Stimulated activated CD8-positive, alpha-beta memory T cell treated with anti-CD3 and anti-CD28 coated beads, Interleukin-4, amount 100 ng/mL, for 24 hours (primary cell): ENCODE data around the gene SHC1.
A peak's percentile ranks its signal among the peaks of the same experiment; 100 is the strongest.

Experiments used
- DNase-seq: peaks from one replicate; pipeline ENCODE4 v3.0.0-alpha.2; 2020; ENCODE audit warnings: low read depth

Gene SHC1

DNA sequence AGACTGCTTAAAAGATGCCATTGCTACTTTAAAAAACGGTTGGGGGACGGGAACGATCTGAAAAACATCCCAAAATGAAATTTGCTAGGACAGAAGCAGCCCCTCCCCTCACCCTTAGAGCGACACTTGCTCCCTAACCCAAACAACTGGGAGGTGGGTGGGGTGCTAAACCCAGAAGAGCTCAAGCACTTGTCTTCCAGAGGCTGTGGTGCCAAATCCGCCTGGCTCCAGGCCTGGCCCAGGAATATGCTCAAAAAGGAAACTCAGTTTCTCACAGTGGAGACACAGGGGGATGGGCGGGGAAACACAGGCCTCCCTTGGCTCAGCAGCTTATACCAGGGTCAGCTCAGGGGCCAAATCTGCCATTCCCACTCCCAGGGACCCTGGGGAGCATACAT is 14.0 kb downstream of the SHC1 start:
- DNase-seq = no peak

DNA sequence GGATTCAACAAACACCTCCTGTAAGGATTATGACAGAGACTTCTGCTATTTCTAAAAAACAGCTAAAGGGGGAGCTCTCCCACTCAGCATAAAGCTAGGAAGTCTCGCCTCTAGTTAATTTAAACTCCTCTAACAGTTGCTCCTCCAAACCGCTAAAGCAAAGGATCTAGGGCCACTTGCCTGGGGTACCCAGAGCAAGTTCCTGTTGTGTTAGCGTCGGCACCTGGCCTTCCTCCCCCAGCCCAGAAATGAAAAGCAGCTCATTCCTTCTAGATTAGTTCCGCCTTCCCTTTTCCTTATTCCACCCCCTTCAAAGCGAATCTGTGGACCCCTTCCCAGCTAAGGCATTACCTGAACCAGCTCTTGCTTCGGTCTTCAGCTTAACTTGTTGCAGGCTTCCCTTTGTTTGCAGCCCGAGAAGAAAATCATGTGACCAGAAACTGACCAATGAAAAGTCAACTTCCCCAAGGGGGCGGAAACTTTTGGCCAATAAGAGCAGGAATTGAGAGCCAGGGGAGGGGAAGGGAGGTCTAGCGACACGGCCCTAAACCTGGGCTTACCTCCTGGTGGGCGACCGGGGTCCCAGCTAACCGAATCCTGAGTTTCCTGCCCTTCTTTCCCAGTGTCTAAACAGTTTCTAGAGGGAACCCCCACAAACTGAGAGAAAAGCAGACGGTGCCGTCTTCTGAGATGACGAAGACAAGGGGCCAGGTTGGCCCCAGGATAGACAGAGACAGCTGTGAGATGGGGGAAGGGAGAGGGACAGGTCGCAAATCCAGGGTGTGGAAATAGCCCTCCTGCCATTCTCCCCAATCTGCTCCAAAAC is 14.6 kb downstream of the SHC1 start, which contains the start of gene PBXIP1:
PBXIP1 (minus strand) TSS at position 382 of the 826 bp plus-strand sequence. CDS start 2,378 bp downstream, outside the sequence.
- DNase-seq = peak; percentile 47

DNA sequence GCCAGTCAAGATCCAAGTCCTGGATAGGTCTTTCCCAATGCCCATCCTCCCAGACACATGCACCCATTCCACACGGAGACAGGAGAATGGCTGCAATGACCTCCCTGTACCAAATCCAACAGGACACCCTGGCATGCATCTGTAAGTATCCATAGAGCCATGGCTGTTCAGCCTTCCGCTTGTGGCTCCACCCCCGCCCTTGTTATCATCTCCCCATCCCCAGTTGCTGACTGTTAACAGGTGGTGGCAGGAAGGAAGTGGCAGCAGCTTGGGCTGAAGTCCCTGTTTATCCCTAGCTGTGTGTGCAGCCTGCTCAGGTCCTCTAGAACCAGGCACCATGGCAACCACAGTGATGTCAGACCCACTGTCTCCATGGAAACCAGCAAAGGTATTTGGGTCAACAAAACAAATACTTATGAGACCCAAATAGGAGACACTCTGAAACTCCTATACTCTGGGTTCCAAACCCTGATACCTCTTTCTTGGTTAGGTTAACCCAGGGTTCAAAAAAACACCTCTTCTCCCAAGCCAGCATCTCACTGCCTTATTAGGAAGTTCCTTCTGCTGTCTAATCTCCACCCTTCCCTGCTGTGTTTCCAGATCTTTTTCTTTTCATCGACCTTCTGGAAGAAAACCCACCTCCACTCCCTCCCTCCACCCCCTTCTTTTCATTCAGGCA is 15.4 kb downstream of the SHC1 start:
- peak; percentile 51 for DNase-seq

DNA sequence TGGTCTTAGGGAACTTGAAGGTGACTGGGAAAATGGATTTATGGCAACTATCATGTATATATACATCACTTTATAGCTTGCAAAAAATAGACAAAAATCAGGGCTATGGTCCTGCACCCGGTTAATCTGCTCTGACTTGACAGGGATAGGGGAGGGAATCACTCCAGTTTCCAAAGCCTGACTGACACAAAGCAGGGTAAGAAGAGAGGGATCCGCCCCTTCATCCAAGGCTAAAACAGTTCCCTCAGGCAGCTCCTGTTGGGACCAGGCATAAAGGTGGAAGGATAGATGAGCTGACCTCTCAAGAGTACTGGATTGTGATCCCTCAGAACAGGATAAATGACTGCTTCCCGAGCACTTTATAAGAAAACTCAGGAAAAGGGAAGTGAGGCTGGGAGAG is 16.0 kb downstream of the SHC1 start:
- DNase-seq = no peak

DNA sequence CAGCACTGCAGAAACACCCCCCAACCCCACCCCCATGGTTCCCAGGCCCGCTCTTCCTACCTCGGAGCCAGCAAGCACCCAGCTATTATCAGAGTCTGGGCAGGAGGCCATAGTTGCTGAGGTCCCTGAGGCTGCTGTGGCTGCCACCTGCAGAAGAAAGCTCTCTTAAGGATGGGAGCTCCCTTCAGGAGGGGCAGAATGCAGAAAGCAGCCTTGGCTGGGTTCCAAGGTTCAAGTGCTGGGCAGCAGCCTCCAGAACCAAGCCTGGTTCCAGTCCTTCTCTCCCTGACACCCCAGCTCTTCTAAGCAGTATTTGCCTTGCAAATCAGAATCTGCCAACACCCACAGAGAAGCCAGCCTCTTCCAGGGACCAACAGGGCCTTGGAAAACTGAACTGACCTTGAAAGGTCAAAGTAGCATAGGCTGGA is 16.9 kb downstream of the SHC1 start:
- no peak for DNase-seq

DNA sequence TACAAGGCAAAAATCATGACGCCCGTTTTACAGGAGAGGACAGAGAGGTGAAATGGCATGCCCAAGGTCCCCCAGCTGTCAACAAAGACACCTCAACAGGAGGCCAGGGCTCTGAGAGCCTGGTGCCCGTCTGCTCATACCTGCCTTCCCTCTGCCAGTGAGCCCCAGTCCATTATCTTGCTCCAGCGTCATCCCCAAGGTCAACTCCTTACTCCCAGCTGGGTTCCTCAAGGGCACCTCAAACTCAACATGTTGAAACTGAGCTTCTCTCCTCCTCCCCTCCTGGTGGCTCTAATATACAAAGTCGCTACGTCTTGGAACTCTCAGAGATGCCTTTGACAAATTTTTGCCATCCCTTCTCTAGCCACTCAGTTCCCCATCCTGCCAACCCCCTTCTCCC is 17.9 kb downstream of the SHC1 start:
- no peak for DNase-seq

DNA sequence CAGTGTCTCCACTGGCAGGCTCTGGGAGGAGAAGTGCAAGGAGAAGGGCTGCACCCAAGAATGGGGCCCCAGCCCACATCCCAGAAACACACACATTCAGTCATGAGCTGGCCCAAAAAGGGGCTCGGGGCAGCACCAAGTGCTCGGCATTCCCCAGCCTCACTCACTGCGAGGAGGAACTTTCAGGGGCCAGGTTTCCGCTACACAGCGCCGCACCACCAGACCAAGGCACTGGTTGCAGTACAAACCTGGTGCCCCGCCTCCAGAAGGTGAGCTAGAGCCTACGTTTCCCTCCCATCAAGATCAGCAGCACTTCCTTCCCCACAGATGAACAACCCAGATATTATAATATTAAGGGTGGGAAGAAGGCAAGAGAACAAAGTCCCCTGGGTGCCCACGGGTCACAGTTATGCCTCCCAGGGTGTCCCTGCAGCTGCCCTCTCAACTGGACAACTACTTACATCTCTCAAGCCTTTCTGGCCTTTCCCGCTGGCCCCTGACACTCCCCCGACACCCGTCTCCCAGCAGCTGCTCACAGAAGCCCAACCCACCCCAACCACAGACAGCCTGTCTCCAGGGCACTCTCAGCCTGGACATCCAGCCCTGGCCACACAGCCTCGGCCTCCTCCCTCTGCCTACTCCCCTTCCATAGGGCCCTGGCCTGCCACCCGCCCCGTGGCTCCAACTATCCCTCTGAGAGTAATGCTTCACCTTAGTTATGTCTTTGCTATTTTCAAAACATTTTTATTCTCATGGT is 18.5 kb downstream of the SHC1 start:
- DNase-seq = no peak

DNA sequence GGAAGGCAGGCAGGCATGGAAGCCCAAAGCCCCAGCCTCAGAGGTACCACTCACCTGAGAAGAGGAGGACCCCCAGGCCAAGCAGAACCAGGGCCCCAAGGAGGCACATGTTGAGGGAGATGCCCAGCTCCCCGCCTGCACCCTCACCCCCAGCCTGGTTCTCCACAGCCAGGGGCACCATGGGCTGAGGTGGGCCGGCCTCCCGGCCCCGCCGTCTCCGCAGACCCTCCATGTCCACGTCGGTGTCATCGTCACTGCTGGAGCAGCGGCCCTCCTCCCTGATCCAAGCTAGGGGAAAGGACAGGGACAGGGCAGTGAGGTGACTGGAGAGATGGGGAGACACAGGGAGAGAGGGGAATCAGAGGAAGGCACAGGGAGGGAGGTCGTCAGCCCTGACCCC is 22.5 kb downstream of the SHC1 start:
- DNase-seq = no peak

DNA sequence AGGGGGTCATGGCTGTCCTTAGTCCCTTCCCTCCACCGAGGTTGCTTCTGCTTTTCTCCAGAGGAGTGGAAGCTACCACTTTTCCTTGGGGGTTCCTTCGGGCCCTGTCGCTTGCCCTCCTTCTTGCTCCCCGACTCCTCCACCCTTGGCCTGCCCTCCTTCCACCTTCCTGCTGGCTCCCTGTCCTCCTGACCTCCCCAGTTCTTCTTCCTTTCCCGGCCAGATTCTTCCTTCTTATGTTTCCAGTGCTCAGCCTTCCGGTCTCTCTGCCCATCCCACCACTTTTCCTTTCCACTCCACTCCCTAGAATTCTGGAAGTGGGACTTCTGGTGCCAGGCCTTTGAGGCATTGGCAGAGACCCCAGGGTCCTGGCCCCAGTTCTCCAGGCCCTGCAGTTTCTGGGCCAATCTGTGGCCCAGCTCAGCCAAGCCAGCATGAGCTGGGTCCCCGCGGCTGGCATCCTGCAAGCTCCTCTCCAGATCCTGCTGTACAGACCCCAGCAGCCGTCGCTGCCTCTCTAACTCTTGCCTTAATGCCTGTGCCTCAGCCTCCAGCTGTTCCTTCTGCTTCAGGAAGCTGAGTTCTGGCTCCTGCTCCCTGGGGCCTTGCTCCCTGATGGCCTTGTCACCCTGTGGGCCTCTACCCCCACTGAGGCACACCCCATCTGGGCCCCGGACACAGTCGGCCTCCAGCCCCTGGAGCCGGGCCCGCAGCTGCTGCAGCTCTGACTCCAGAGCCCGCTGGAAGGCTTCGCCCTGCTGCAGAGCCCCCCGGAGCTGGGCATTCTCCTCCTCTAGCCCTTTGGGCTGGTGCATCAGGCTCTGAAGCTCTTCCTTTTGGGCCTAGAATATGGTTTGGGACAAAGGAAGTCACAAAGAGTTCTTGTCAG is 24.3 kb downstream of the SHC1 start:
- no peak for DNase-seq

DNA sequence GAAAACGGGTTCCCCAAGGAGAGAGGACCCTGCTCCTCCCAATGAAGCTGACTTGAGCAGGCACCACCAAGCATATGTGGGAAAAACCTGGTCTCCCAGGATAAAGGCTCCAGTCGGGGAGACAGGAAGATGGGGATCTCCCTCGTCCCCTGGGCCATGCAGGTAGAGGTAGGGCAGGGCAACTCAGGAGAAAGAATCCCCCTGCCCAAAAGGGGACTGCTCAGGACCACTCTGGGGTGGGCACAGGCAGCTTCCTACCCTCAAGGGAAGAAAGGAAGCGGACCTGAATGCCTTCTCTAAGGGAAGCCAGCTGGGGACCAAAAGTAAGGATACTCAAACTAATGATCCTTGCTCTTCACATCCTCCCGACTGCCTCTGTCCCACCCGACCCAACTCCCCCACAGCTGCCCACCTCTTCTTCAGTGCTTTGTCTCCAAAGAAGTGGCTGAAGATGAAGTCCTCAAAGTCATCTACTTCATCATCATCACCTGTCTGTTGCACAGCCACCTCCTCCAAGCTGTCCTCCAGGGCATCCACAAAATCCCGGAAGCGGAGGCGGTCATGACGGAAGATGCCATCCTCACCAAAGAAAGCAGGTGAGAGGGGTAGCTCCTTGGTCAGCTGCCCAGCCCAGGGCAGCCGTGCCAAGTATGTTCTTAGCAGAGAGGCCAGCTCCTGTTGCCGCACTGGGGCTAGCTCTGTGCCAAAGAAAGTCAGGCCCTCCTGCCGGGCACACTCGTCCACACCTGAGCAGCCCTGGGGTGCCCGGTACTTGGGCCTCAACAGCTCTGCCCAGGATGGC is 25.2 kb downstream of the SHC1 start:
- no peak for DNase-seq

DNA sequence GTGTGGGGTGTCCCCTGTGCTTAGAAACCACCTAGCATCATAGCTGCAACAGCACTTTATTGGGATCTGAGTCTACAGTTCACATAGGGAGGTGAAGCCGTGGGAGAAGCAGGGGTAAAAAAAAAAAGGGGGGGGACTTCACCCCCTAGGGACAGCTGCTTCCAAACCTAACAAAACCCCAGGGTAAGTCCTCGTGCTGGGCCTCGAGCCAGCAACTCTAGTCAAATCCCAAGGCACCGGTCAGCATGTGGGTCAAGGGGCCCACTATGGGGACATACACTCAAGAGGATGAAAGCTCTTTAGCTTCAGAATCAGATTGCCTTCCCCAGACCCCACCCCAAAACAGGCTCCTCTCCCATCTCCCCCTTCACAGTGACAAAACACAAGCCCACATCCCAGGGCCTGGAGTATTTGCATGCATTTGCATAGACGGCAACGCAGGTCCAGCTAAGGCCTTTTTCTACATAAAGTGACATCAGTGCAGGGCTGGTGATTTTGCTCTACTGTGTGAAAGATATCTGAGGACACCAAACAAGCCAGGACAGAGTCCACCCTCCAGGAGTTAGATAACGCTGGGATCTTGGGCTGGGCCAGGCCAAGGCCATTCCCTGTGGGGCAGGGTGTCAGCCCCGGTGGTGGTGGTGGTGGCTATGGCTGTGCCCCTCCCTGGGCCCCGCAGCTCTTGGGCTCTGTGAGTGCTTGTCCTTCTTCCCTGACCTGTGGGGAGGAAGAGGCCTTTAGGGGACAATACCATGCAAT is 26.0 kb downstream of the SHC1 start:
- DNase-seq = no peak

DNA sequence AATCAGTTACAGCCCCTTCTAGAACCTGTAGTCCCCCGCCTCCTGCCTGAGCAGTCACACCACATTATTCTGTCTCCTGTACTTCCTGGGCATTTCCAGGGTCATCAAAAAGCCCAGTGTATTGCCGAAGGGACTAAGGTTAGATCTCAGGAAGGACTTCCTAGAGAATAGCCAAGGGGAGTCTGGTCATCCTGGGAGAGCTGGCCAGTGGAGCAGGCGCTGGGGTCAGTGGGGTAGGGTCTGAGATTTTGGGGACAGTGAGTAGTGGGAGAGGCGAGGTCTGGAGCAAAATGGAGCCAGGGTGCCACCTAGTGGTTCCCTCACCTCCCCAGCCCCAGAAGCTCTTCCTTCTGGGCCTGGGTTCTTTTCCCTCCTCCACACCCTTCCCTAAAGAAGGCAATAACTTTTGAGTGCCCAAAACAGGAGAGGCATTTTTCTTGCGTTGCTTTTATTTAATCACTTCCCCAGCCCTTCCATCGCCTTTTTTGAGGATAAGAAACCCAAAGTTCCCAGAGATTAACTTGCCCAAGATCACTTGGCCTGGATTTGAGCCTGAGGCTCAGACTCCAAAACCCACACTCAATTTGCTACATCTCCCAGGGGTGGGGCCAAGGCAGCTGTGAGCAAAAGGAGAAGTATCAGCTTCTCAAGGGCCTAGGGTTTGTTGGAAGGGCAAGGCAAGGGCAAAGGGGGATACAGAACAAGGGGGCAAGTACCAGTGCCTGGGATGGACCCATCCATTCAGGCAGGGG is 26.7 kb downstream of the SHC1 start:
- DNase-seq = no peak

DNA sequence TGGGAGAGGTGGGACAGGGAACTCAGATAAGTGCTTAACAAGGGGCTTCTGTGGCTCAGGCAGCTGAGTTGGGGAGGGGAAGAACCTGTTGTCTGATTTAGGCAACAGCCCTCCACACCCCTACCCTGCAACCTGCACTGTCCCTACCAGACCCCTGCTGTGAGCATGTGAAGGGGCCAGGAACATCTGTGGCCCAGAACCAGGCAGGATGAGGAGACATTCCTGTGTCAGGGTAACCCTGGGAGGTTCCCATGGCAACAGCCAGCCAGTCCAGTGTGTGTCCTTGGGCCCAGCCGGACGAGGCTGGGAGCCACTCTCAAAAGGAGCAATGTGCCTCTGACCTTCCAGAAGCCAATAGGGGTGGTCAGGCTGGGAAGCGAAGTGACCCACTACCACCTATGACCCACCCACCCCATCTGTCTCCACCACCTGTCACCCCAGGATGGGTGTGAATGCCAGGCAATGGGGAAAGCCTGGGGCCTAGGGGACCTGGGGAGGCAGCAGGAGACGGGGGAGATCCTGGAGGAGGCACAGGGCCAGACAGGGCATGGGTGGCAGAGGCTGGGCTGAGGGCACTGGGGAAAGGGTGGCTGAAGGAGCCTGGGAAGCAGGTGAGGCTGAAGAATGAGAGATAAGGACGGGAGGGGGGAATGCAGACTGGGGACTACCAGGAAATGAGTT is 29.1 kb downstream of the SHC1 start:
- DNase-seq = no peak

DNA sequence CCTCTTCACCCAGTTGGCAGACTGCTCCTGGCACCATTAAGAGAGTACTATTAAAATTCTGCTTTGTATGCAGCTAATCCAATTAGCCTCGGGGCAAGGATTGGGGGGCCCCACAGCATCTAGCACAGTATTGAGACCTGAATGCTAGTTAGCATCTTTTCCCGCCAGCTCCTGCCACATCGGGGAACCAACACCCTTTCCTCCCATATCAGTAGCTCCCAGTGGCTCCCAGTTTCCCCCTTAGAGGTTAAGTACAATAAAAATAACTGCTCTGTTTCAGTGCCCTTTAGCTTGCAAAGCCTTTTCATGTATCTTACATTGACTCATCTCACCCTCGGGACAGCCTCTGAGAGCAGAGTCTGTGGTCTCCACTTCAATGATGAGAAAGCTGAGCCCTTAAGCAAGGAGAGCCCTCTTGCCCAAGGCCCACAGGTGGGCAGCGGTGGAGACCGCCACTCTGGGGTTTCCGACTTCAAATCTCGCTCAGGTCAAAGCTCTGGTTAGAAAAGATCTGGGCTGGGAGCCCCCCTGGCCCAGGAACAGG is 29.8 kb downstream of the SHC1 start:
- DNase-seq = no peak

DNA sequence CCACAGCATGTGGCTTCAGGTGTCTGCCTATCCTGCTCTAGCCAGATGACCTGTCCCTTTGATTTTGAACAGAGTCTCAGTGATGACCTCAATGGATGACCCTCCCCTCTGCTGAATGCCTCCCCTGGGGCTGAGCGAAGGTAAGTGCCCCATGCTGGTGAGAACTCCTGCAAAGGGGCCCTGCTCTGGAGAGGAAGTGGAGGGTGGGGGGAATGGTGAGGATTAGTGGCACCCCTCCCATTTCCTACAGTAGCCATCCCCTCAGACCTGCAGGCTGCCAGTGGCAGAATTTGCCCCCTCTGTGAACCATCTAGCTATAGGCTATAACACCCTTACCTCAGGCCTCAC is 30.4 kb downstream of the SHC1 start:
- no peak for DNase-seq

DNA sequence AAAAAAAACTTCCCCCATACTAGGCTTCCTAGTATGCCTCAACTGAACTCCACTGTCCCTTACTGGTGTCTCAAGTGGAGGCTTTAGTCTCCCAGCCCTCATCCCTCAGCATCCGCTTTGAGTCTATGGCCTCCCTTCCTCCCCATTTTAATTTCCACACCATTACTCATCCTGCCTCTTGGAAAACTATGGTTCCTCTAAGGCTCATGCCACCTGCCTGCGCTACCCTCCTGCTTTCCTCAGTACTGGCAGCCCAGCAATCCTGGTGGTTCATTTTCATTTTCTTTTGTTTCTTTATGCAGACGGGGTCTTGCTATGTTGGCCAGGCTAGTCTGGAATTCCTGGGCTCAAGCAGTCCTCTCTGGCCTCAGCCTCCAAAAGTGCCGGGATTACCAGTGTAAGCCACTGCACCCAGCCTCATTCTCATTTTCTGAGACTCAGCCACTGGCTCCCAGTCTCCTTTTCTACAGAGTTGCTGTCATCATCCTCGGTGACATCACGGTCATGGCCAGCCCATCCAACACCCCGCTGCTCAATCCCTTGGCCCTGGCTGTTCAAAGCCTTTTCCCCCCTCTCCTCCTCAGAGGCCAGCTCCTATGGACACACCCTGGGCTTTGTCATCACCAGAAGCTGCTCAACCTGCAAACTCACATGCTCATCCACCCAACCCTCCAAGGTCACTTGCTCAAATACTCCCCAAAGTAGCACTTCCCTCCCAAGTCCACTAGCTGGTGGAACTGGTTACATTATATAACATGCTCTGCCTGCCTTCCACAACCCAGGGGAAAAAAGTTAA is 31.7 kb downstream of the SHC1 start:
- no peak for DNase-seq

DNA sequence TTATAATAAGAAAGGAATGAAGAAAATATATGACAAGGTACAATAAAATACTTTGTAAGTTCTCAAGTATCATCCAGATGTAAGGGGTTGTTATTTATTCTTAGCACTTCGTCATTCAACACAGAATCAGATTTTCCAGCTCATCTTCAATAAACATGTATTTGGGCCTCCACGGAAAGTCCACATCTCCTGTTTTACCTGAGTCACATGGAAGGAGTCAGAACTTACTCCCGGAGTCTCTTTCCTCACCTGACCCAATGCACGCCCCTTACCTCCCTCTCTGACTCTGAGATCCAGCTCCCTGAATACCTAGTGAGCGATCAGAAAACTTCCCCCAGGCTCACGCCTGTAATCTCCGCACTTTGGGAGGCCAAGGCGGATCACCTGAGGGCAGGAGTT is 32.6 kb downstream of the SHC1 start:
- DNase-seq = no peak
